Measurements from ENCODE around the gene TSPO.

DNA sequence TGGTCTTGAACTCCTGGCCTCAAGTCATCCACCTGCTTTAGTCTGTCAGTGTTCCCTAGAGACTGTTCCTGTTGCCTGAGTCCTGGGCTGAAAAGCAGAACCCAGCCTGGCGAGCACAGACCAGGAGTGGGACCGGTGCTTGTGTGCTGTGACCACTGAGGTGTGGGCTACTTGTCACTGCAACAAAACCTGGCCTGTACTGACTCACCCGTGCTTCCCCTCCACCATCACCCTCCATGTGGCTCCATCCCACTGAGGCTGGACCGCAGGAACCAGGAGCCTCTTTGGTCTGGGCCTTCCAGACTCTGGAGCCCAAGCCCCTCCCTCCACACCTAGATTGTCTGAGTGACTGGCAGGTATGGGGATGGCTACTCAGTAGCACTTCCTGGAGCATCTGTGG, 16.8 kb upstream of the TSPO start:
- TF ChIP-seq, protein P1, sequence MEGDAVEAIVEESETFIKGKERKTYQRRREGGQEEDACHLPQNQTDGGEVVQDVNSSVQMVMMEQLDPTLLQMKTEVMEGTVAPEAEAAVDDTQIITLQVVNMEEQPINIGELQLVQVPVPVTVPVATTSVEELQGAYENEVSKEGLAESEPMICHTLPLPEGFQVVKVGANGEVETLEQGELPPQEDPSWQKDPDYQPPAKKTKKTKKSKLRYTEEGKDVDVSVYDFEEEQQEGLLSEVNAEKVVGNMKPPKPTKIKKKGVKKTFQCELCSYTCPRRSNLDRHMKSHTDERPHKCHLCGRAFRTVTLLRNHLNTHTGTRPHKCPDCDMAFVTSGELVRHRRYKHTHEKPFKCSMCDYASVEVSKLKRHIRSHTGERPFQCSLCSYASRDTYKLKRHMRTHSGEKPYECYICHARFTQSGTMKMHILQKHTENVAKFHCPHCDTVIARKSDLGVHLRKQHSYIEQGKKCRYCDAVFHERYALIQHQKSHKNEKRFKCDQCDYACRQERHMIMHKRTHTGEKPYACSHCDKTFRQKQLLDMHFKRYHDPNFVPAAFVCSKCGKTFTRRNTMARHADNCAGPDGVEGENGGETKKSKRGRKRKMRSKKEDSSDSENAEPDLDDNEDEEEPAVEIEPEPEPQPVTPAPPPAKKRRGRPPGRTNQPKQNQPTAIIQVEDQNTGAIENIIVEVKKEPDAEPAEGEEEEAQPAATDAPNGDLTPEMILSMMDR (IDR thresholded peaks at IDR 0.05; ENCODE audit: low read length) = no peak
- TF ChIP-seq EZH2 (optimal IDR thresholded peaks at IDR 0.05; ENCODE audit: low read depth, low read length) = no peak
